Left renal pelvis (tissue), 4 donors: Measurements from ENCODE around the gene KDM4C. TPM values are rescaled to one million over a fixed set of nuclear protein-coding genes. Genes with fewer than 3 reads are reported as not detected.

Experiments
- DNase-seq, 4 donors: peaks; one replicate each; pipeline ENCODE4 v3.0.0-alpha.2; 2013; ENCODE audit warnings: low read depth in 4 of 4, low spot score in 3 of 4
- polyA plus RNA-seq, 4 donors: library from polyadenylated mRNA; unstranded; fragments of 120-200 nt; gene quantifications; one replicate each; pipeline ENCODE4 v1.2.1, GENCODE V29; 2013; ENCODE audit not compliant: insufficient read length in 4 of 4

The KDM4C gene
- polyA plus RNA-seq, 4 donors, result 12.5 to 17.5 (median 16.2) TPM

DNA sequence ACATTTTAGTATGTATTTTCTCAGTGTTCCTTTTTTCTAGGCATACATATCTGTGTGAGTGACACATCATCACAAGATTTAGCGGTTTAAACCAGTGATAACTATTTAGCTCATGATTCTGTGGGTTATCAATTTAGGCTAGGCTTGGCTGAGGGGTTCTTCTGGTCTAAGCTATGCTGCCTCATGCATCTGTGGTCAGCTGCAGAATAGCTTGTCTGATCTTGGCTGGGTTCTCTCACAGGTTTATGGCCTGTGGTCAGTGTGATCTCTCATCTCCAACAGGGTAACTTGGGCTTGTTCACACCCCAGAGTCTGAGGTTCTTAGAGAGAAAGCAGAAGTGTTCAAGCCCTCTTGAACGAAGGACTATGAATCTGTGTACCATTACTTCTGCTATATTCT is 363.3 kb downstream of the KDM4C start:
- DNase-seq, result no peak

DNA sequence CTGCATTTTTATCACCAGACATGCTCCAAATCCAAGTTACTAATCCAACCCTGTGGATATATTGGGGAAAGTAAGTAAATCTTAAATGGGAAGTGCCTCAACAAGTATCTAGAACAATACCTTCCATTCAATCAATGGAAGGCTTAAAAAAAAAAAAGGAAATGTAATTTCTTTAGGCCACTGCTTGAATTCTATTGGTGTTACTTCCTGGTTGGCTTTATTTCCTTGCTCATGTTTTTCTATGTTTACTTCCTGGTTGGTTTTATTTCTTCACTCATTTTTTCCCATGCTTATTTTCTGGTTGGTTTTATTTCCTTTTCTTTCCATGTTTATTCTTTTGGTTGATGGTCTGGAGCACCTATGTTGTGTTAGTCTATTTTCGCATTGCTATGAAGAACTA is 363.9 kb downstream of the KDM4C start:
- DNase-seq, result no peak

DNA sequence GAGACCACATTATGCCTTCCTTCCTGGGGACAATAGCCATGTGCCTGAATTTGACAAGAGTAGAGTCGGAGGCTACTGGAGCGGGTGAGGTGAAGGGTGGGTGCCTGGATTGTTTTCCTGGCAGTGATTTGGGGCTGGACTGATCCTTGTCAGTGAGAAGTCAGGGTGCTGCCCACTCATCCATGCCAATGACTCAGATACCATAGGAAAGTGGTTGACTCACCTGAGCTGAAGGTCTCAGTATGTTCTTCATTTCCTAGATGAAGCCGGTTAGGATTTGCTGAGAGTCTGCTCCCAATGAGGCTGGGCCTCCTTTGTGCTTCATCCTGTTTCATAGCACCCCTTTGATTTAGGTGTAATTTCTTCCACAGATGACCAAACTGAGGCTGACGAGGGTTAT is 366.0 kb downstream of the KDM4C start:
- DNase-seq, result no peak

DNA sequence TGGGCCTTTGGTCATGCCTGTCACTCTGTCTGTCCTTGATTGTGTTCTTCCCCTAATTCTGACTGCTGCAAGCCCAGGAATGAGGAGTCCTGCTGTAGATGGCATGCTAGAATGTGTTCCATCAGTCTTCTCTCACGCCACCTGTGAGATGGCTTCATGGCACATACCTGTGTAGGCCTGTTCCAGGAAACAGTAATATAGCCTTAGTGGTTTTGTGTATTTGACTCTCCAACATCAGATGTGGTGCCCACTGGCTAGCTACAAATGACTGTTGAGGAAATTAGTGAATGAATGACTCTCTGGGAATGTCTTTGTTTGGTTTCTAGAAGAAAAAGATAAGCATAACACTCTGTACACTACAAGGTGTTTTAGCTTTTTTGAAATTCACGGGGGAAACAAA is 367.5 kb downstream of the KDM4C start:
- DNase-seq, result no peak

DNA sequence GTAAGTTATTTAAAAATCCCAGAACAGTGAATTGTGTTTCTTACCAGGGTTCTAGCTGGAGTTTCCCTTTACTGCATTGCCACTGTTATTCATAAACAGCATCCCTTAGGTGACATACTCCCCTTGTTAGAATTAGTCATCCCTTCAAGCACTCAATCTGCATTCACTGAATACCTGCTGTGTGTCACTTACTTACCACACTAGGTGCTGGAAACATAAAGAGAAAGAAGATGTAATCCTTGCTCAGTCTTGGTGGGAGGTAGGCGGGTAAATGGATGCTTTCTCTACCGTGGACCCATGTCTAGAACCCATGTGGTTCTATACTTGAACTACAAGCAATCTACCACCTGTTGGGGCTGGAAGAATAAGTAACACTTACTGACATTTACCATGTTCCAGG is 371.6 kb downstream of the KDM4C start:
- DNase-seq, result no peak

DNA sequence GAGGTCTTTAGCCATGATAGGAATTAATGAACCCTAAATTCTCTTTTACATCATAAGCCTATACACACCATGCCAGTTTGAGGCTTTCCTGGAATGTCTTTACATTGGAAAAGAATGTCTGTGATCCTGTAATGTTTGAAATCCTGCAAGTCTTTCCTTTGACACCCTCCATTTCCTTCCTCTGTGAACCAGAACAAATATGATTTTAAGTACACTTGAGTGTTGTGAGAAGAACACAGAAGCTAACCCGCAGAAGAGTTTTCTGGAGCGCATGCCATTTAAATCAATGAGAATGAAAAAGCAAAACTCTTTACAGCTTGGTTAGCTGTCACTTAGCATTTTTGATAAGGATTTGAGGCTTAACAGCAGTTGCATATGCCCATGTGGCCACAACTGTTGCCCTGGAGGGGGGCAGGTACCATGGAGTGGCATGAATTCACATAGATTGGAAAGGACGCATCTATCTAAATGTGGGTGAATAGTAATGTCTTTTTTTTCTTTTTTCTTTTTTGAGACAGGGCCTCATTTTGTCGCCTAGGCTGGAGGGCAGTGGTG is 372.6 kb downstream of the KDM4C start:
- no peak for DNase-seq

DNA sequence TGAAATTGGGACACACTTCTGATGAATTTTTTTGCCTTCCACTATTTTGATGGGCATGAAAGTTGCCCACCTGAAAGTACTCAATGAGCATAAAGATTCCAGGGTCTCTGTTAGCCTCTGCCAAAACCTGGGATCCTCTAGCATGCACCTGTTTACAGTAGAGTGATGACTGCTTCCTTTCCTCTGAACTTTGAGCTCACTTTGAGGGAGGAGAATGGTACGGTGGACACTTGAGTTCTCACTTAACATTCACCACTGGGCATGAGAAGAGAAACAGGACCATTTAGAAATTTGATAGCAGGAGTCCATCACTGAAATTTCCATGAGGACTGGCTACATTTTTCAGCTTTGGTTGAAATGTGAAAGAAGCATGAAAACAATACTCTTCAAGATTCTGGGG is 374.8 kb downstream of the KDM4C start:
- DNase-seq, result no peak

DNA sequence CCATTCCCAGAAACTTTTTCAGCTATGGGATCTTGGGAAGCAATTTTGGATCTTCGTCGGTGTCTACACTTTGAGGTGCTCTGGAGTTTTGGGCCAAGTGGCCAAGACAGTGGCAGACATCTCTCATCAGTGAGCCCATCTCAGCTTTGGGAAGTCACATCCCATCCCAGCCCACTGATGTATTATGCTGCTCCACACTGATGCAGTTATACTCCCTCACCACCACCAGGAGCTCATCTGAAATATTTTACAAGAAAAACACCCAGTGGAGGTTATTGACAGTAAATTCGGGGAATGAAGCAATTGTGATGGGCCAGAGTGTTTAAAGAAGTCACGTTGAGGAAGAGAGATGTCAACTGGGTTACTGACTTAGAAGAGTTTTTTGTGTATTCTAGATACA is 378.0 kb downstream of the KDM4C start:
- DNase-seq, result no peak

DNA sequence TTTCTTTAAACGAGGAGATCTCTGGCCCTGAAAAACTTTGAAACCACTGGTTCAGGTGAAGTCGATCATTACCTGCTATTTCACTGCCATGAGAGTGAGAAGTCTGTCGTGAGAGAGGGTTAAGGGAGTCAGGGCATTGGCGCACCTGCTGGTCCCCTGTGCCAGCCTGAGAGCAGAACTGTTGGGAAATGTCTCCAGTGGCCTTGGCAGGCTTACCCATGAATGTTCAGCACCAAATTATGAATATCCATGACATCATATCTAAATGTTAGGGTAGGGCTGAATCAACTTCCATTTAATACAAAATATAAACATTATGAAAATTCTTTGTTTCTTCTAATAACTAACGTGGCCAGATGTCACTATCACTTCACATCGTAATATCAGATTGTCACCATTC is 379.3 kb downstream of the KDM4C start:
- no peak for DNase-seq

DNA sequence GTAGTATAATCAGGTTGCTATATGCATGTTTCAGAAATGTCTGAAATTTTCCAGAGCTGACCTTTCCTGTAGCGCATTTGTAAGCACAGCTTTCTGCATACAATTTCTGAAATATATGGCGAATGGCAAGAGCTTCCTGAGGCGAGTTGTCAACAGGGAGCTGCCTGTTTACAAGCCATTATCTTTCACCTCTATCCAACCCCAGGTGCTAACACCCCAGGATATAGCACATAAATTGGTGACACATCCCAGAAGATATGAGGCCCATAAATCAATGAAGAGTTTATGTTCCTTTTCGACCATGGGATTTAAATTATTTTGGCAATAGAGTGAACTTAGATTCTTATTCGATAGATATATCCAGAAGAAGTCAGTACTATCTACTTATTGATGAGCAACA is 379.8 kb downstream of the KDM4C start:
- no peak for DNase-seq

DNA sequence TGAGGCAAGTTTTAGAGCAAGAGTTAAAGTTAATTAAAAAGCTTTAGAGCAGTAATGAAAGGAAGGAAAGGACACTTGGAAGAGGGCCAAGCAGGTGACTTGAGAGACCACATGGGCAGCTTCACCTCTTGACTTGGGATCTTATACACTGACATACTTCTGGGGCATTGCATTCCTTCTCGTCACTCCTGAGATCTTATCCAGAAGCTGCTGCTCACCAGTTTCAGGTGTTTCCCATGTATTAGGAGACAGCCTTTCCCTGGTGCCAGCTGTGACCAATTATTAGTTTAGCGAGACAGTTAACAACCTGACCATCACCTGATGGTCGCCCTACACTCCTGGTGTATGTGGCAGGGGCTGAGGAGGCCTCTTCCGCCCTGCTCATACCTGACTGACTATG is 382.1 kb downstream of the KDM4C start:
- DNase-seq, result no peak

DNA sequence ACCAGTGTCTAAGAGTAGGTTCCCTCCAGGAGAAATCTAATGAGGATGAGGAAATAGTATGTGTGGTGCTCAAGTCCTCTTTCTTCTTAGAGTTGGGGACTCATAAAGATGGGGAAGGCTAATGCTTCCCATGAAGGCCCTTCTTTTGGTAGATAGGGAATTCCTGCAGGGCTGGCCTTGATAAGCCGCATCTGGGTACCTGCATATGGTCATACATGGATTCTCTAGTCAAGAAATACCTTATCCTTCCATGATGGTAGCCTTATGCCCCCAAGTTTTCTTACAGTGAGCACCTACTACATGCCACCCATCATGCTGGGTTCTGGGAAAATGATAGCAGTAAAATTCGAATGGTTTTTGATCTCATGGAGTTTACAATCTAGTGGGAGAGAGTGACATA is 382.6 kb downstream of the KDM4C start:
- DNase-seq, result no peak

DNA sequence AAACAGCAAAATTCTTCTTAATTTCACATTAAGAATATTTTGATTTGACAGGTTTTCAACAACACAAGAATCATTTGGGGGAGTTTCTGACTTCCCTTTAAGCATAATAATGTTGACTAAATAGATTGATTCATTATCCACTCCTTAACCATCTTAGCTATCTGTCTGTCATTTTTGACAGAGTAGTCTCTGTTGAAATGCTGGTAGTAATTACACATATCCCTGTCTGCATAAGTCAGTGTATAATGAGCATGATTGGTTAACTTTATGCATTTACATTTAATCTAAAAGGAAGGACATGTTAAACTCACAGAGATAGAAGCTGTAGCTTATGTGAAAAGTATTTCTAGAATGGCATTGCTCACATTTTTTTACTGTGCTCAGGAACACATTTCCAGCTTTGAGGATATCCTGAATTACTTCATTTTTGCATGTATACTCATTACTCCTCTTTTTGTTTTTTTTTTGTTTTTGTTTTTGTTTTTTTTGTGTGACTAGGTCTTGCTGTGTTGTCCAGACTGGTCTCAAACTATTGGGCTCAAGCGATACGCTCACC is 385.9 kb downstream of the KDM4C start:
- DNase-seq, result no peak

DNA sequence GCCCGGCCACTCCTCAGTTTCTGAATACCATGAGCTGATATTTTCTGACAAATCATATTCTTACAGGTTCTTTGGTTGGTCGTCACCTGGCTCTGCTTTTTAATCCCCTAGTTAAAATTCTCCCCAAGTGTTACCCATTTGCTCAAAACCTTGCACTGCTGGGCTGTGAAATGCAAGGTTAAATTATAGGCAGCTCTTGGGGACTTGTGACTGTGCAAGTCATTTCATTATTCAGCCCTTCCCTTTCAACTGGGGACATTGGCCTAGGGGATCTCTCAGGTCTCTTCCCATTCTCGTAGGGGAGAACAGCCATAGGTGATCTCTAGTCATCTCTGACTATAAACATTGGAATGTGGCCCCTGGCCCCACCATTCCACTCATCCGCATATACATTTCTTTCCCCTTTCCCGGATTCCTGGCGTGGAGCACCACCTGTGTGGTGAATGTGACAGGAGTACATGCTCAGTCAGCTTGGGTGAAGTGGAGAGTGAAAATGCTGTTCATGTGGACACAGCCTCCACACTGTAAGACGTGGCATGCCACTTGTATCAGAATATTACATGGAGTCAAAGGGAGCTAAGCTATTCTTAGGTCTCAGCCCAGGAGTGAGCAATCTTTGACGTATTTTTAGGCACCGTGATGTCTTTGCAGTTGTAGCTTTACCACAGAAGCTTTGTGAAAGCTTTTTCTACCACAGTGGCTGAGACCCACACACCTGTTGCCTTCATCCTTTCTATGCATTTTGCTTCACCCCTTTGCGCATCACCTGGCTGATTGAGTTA is 386.7 kb downstream of the KDM4C start:
- DNase-seq, result no peak

DNA sequence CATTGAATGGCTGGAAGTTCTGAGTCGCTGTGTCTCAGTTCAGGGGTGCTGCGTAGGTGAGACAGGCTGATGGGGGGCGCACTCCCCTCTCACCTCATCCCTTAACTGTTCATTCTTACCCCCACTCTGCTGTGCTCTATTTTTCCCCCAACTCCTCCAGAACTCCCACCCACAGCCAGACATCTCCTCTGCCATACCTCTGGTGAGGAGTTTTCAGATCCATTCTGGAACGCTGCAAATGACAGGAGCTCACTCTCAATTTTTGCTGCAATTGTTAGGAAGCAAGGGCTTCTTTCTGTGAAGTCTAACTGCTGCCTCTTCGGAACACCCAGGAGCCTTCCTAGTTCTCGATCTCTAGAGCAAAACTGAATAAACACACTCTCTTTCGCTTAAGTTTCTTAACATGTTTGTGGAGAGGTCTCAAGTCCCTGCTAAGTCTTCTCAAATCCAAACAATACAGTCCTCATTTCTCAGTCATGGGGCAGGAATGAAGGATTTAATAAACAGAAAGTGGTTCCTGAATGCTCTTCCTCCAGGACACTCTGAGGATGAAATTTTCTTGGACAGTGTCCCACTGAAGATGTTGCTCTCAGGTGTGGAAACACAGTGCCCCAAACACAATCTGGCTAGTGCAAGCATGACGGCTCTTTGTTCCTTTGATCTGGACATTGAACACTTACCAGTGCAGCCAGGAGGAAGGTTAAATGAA is 387.7 kb downstream of the KDM4C start:
- no peak for DNase-seq

DNA sequence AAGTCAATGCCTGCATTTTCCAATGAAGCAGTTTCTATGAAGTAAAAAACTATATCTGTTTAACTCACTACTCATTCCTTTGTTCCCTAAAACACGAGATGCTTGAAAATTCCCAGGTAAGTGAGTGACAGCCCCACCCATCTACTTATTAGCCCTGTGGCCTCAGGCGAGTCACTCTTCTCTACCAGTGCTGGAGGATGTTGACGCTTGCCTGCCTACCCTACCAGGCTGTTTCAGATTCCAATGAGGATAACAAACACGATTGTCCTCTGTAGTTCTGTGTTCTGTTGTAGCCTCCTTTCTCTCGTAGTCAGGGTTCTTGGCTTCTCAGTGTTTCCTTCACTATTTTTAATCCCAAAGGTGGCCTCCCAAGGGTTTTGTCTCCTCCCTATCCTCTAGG is 388.8 kb downstream of the KDM4C start:
- no peak for DNase-seq

DNA sequence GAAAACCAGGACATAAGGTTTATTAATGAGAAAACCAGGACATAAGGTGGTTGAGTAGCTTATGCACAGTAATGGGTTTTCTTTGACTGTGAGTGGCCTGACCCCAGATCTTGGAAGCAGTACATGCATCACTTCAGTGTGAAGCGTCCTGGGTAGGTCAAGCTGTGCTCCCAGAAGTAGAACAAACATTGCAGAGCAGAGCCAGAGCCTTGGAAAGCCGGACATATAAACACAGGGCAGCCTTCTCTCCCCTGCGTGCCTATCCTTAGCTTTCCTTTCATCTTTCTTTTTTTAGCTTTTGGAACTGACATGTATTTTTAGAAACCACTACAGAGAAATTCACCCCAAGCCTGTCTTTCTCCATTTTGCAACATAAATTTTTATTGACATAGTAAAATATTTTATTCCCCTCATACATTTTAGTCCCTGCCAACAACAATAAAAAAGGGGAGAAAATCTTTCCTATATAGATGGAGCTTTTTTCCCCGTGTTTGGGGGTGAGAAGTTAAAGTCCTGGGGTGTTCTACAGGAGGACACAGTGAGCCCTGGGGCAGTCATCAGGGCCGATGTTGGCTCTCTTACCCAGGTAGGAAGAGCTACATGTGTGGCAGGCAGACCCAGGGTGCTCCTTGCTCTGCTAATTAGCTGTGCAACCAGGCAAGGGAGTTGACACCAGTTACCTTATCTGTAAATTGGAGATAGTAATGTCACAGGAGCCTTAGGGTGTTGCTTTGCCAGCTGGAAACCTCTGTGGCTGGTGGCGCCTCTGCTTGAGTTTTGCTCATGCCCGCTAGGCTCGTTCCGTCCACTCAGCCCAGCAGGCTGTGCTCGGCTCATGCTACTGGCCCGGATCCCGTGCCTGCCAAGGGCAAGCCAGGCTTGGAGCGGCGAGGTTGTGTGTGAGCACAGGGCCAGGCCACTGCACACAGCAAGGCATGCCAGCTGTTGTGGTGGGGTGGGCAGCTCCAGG is 389.6 kb downstream of the KDM4C start:
- no peak for DNase-seq

DNA sequence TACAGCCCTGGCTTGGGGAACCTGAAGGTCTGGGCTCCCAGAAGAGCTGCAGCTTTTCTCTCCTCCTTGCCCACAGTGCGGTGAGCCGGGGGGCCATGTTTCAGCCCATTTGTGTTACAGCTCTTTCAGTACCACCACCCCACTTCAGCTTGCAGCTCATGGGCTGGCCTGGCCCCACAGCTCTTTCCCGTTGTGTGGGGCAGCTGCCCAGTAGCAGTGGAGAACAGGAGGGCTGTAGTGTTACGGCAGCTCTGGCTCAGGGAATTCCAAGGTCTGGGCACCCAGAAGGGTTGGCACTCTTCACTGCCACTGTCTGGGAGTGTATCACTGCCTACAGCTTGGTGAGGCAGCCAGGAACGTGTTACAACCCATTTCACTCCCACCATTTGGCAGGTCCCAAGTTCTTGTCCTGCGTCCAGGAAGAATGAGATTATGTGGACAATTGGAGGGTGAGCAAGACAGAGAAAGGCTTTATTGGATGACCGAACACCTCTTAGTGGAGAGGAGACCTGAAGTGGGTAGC is 390.5 kb downstream of the KDM4C start:
- DNase-seq, result no peak

DNA sequence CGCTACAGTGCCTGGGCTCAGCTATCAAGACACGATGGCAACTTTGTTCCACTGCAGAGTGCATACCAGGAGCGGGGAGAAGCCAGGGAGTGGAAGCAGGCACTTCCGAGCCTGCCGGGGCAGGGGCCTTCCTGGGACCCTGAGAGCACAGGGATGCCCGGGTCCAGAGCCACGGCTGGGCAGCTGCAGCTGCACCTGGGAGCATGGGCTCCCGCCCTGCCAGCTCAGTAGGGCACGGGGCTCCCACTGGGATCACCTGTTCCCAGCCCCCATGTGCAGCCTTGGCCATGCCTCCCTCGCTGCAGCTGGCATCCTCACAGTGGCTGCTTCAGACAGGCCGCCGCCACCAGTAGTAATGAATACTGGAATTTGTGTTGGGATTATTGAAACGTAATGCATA is 391.5 kb downstream of the KDM4C start:
- no peak for DNase-seq

DNA sequence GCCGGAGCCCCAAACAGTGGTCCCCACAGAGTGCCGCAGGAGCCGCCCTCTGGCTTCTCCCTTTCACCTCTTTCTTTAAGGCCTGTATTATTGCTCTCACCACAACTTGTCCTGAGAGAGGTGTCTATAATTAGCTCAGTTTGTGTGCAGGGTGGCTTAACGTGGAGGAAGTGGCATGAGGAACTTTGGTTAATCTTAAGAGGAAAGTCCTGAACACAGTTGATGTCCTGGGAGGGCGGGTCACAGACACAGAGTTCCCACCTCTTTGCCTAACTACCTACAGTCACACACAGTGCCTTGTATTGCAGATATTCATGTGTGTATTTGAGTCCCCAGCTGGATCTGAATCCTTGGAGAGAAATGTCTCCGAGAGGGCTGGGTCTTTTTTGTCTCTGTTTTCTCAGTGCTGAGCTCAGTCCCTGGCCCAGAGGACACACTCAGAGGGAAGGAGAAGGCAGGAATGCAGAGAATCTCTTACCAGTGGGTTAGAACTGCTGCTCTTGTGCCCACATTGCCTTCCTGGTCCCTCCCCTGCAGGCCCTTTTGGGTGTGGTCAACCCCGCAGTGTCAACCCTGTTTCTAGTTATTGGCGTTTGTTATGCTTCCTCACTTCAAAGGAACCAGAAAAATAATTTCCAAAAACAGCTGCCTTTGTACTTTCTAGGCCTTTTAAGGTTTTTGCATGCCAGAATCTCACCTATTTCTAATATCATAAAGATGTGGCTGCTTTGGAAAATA is 392.5 kb downstream of the KDM4C start:
- no peak for DNase-seq
